SHP77 treated with DMSO at 0.1 percent for 48 hours (cell line): ENCODE results near the gene RSRC1.

Experiments
- DNase-seq: peaks from one replicate; lab custom pipeline; 2025; lab: John Stamatoyannopoulos, UW

RSRC1 gene

GRCh38 chr3:158128755-158129154, 18.9 kb downstream of the RSRC1 start:
- DNase-seq, result no peak

- DNase-seq, result no peak
These were observed 24.5 kb downstream of the RSRC1 start for GRCh38 chr3:158134363-158134762.

- no peak for DNase-seq
These were observed 30.5 kb downstream of the RSRC1 start for GRCh38 chr3:158140396-158140795.

- DNase-seq, result no peak
These were observed 38.3 kb downstream of the RSRC1 start for GRCh38 chr3:158148218-158148617.

- DNase-seq, result no peak
These were observed 42.3 kb downstream of the RSRC1 start for GRCh38 chr3:158152186-158152585.

- no peak for DNase-seq
These were observed 49.1 kb downstream of the RSRC1 start for GRCh38 chr3:158158969-158159368.

- DNase-seq, result no peak
These were observed 49.8 kb downstream of the RSRC1 start for GRCh38 chr3:158159714-158160113.

- no peak for DNase-seq
These were observed 51.1 kb downstream of the RSRC1 start for GRCh38 chr3:158160958-158161357.

- no peak for DNase-seq
These were observed 55.3 kb downstream of the RSRC1 start for GRCh38 chr3:158165141-158165655.

GRCh38 chr3:158165730-158166129, 55.8 kb downstream of the RSRC1 start:
- no peak for DNase-seq

GRCh38 chr3:158166223-158166622, 56.3 kb downstream of the RSRC1 start:
- no peak for DNase-seq

GRCh38 chr3:158167737-158168557, 58.1 kb downstream of the RSRC1 start:
- no peak for DNase-seq

GRCh38 chr3:158169091-158169491, 59.2 kb downstream of the RSRC1 start:
- no peak for DNase-seq

GRCh38 chr3:158181096-158181495, 71.2 kb downstream of the RSRC1 start:
- no peak for DNase-seq

GRCh38 chr3:158185711-158186110, 75.8 kb downstream of the RSRC1 start:
- DNase-seq, result no peak

GRCh38 chr3:158200955-158201354, 91.1 kb downstream of the RSRC1 start:
- no peak for DNase-seq

GRCh38 chr3:158205324-158205723, 95.4 kb downstream of the RSRC1 start:
- no peak for DNase-seq

GRCh38 chr3:158205994-158206393, 96.1 kb downstream of the RSRC1 start:
- DNase-seq, result no peak

- DNase-seq, result no peak
These were observed 100.2 kb downstream of the RSRC1 start for GRCh38 chr3:158210067-158210466.

GRCh38 chr3:158213461-158213860, 103.6 kb downstream of the RSRC1 start:
- DNase-seq, result no peak

- DNase-seq, result no peak
These were observed 108.1 kb downstream of the RSRC1 start for GRCh38 chr3:158217992-158218391.

GRCh38 chr3:158220575-158220974, 110.7 kb downstream of the RSRC1 start:
- DNase-seq, result no peak

GRCh38 chr3:158221426-158221825, 111.5 kb downstream of the RSRC1 start:
- DNase-seq, result no peak

- DNase-seq, result no peak
These were observed 116.5 kb downstream of the RSRC1 start for GRCh38 chr3:158226429-158226828.
